Measurements from ENCODE around the gene PIGH.

DNA sequence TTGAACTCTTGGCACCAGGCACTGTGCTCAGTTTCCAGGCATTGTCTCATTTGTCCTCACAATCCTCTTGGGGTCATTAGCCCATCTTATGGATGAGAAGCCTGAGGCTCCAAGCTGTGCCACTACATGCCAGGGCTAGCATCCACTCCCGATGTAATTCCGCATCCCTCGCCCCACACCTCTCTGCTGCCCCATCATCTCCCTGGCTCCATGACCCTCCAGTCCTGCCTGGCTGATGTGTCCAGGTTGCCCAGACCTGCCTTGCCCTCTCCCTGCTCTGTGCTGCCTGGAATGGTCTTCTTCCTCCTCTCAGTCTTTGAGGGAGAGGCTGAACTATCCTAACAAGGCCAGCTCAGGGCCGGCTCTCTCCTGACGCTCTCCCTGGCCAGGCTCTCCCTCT lies 27.5 kb downstream of the PIGH start:
- TF ChIP-seq ZNF274 (IDR thresholded peaks at IDR 0.05; ENCODE audit: low read depth, low read length) (no peak), YY1 (IDR thresholded peaks at IDR 0.05; ENCODE audit: insufficient read depth, insufficient read length) (no peak), SUZ12 (IDR thresholded peaks at IDR 0.05; ENCODE audit: extremely low read depth, insufficient read depth, insufficient read length) (no peak)

Data from NT2/D1 (cell line).